BJ (cell line): ENCODE measurements around the gene TRMT5. TPM values are rescaled to one million over a fixed set of nuclear protein-coding genes. Genes with fewer than 3 reads are reported as not detected.
A peak's percentile ranks its signal among the peaks of the same experiment; 100 is the strongest.

ENCODE experiments used
- CTCF ChIA-PET: fragments of 350-600 bp; formaldehyde crosslinking; extraction: SDS; loops from one replicate; lab custom pipeline; 2021; ENCODE audit warnings: antibody characterized with exemption, inconsistent platforms; lab: Yijun Ruan, JAX
- POLR2A ChIA-PET: fragments of 300-600 bp; sonication (Branson Sonifier 250); formaldehyde crosslinking; extraction: SDS; loops from one replicate; lab custom pipeline; 2021; ENCODE audit warnings: antibody characterized with exemption; lab: Charles Lee
- DNase-seq: peaks from one replicate; pipeline ENCODE4 v3.0.0-alpha.2; 2011; ENCODE audit warnings: low read depth
- H3K27me3 ChIP-seq: 2 replicates; pipeline ENCODE4 v1.6.0; 2011; ENCODE audit warnings: low read length; ENCODE audit not compliant: control insufficient read depth, insufficient read depth
- H3K36me3 ChIP-seq: 2 replicates; pipeline ENCODE4 v1.5.1; 2011; ENCODE audit warnings: low read length; ENCODE audit not compliant: control insufficient read depth, insufficient read depth
- H3K4me3 ChIP-seq: 2 replicates; pipeline ENCODE4 v1.5.1; 2011; ENCODE audit warnings: low read depth, mild to moderate bottlenecking, control low read depth, low read length
- polyA plus RNA-seq: library from polyadenylated mRNA; depleted of rRNA; stranded (reverse); fragments of >200 nt; gene quantifications from 2 replicates; pipeline ENCODE4 v1.2.3, GENCODE V29; 2011
- TF ChIP-seq, protein P1 (sequence below): IDR thresholded peaks from 2 replicates; pipeline ENCODE4 v1.5.1; 2011; ENCODE audit warnings: low read depth, mild to moderate bottlenecking, control low read depth, inconsistent platforms, low read length, moderate library complexity; ENCODE audit not compliant: insufficient read depth

TRMT5 gene
- polyA plus RNA-seq, 1 experiment, result 3.0 TPM

DNA sequence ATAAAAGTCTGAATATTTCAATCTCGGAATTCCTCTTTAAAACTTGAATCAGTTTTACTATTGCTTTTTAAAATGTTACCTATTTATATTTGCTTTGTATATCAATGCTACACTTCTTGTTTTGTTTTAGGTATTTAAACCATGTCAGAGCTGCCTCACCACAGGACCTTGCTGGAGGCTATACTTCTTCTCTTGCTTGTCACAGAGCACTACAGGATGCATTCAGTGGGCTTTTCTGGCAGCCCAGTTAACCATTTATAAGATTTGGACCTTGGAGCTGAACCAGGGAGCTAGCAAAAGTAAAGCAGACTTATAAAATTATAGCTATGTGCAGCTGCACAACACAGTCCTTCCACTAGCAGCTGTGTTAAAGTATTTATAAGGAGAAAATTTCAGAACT lies 12.8 kb downstream of the TRMT5 start:
- H3K4me3 ChIP-seq, result no peak overlapping the region
- CTCF ChIA-PET, result interaction anchor here (0.8 kb wide), 1 partner anchor 14 kb away, joined by 3 read pairs; no protein-coding TSS in a partner anchor
- TF ChIP-seq, protein P1, sequence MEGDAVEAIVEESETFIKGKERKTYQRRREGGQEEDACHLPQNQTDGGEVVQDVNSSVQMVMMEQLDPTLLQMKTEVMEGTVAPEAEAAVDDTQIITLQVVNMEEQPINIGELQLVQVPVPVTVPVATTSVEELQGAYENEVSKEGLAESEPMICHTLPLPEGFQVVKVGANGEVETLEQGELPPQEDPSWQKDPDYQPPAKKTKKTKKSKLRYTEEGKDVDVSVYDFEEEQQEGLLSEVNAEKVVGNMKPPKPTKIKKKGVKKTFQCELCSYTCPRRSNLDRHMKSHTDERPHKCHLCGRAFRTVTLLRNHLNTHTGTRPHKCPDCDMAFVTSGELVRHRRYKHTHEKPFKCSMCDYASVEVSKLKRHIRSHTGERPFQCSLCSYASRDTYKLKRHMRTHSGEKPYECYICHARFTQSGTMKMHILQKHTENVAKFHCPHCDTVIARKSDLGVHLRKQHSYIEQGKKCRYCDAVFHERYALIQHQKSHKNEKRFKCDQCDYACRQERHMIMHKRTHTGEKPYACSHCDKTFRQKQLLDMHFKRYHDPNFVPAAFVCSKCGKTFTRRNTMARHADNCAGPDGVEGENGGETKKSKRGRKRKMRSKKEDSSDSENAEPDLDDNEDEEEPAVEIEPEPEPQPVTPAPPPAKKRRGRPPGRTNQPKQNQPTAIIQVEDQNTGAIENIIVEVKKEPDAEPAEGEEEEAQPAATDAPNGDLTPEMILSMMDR, result no peak
- POLR2A ChIA-PET, result no interaction called here
- no peaks in the 10 kb centered on the region for H3K36me3 ChIP-seq
- DNase-seq, result no peak
- H3K27me3 ChIP-seq, result no peaks in the 10 kb centered on the region

DNA sequence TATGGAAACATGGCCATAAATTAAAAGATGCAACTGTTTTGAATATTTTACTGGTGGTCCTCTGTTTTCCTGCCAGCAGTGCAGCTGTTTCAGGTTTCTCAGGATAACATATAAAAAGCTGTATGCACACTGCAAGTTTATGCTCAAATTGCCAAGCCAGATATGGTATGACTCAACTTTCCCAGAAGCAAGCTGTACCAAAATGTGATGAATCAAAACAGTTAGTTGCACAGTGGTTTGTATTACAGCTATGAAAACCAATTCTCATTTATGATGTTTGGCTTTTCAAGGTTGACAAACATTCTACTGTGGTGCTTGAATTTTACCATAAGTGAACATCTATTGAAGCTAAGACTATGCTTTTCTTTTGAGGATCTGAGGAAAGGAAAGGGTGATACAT lies 15.5 kb downstream of the TRMT5 start:
- DNase-seq, result peak; percentile 29
- H3K4me3 ChIP-seq, result no peak overlapping the region
- TF ChIP-seq, protein P1, result no peak
- H3K36me3 ChIP-seq, result no peaks in the 10 kb centered on the region; the same call in 1 of the 2 replicates
- ChIA-PET CTCF (interaction anchor here (0.7 to 1.6 kb wide), 3 partner anchors 15 to 341 kb away, joined by 3 read pairs; partner anchors contain the start of gene TRMT5), POLR2A (no interaction called here)
- H3K27me3 ChIP-seq, result no peaks in the 10 kb centered on the region

DNA sequence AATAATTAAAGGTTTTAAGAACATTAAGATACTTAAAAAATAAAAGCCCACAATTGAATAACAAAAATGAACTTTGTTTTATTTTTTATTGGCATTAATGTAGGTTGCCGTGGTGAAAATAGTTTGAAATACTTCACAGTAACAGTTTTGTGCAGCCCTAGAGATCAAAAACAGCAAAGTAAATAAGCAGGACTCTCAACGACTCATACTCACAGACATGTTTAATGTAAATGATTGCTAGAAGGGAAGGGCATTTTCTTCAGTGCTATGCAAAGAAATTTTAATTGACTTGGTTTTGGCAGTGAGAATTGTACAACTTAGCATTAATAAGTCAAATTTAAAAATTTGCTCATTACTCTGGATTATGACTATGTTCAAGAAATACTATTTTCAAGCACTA lies 16.0 kb downstream of the TRMT5 start:
- TF ChIP-seq, protein P1, result no peak
- Histone ChIP-seq H3K27me3 (no peaks in the 10 kb centered on the region), H3K4me3 (no peak overlapping the region), H3K36me3 (no peaks in the 10 kb centered on the region; the same call in 1 of the 2 replicates)
- POLR2A ChIA-PET, result no interaction called here
- CTCF ChIA-PET, result interaction anchor here (1.3 to 1.6 kb wide), 2 partner anchors 16 to 340 kb away, joined by 3 read pairs; partner anchors contain the start of gene TRMT5
- no peak for DNase-seq

DNA sequence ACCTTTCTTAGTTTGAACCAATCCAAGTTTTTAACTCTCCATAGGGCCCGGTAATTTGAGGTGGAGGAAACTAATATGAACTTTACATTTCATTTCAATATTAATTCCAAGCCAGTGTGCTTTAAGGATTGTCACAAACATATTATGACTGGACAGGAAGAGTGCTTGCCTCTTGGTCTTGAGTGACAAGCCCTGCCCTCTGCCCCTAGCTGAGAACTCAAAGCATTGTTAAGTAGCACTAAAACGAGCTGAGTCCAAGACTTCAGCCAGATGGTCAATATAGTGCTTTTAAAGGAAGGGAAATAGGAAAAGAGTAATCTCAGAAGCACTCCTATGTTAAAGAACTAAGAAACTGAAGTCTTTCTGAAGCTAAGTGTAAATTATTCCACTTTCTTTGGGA lies 17.1 kb downstream of the TRMT5 start:
- Histone ChIP-seq H3K27me3 (no peaks in the 10 kb centered on the region), H3K36me3 (no peaks in the 10 kb centered on the region; the same call in 1 of the 2 replicates), H3K4me3 (no peak overlapping the region)
- POLR2A ChIA-PET, result no interaction called here
- CTCF ChIA-PET, result interaction anchor here (1.3 kb wide), 1 partner anchor 14 kb away, joined by 3 read pairs; no protein-coding TSS in a partner anchor
- TF ChIP-seq, protein P1, result no peak
- no peak for DNase-seq

DNA sequence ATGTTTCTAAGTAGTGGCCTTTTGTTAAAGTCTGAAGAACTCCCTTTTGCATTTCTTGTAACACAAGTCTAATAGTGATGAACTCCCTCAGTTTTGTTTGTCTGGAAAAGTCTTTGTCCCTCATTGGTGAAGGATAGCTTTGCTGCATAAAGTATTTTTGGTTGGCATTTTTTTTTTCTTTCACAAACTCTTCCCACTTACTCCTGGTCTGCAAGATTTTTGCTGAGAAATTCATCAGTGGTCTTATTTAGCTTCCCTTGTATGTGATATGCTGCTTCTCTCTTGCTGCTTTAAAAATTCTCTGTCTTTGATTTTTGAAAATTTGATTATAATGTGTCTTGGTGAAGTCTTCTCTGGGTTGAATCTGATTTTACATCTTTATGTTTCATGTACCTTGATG lies 22.7 kb downstream of the TRMT5 start:
- no peak overlapping the region for H3K4me3 ChIP-seq
- H3K27me3 ChIP-seq, result no peaks in the 10 kb centered on the region
- H3K36me3 ChIP-seq, result no peaks in the 10 kb centered on the region; the same call in 1 of the 2 replicates
- POLR2A ChIA-PET, result no interaction called here
- no peak for DNase-seq
- CTCF ChIA-PET, result no interaction called here
- TF ChIP-seq, protein P1, result no peak
